Pulmonary artery endothelial cell (primary cell): ENCODE data around the gene TMEM131. TPM values are rescaled to one million over a fixed set of nuclear protein-coding genes. Genes with fewer than 3 reads are reported as not detected.
"Not testable (repeated sequence)": the region's sequence is repeated elsewhere in the genome, so short reads cannot be mapped to it uniquely, and the experiment has no call there.

Source experiments
- DNase-seq: peaks from one replicate; pipeline ENCODE4 v3.0.0-alpha.2; 2011; ENCODE audit warnings: low read depth, low spot score
- total RNA-seq: library from RNA; depleted of rRNA; stranded (reverse); fragments of >200 nt; gene quantifications from 2 replicates; pipeline ENCODE4 v1.2.3, GENCODE V29; 2014

Gene TMEM131
- total RNA-seq, 1 donor from 2014 or later, result 9.9 TPM

DNA sequence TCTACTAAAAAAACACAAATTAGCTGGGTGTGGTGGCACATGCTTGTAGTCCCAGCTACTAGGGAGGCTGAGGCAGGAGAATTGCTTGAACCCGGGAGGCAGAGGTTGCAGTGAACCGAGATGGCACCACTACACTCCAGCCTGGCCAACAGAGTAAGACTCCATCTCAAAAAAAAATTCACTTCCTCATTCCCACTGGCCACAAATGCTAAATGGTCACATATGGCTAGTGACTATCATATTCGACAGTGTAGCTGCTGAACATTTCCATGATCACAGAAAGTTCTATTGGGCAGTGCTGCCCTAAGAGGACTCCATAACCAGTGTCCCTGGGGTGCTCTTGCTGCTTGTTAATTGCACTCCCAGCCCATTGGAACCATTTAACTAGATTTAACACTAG, 26.3 kb upstream of the TMEM131 start:
- DNase-seq, result not testable (repeated sequence)

DNA sequence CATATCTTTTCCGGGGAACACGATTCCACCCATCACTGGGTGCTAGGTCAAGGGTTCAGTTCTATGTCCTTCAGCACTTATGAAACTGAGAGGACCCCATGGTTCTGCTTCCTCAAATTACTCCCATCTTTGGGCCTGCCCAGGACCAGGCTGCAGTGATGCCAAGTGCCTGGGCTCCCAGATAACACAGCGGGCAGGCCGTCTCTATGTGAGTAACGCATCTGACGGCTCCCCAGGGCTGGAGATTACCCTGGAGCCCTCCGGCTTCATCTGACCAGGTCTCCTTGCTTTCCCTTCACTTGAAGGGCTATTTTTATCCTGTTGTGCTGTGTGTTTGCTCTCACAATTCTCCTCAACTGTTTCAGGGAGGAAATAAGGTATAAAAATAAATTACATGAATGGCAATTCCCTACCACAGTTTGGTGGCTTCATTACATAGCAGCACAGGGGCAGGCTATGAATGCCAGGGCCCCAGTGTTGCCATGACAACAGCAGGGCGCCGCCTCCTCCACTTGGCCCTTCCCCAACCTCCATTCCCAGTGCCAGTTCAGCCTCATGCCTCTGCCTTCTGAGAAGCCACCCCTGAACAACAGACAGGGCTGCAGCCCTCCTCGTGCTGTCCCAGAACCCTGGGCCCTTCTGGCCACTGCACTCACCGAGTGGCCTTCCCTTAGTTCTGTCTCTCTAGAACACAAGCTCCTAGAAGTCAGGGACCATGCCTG, 25.4 kb upstream of the TMEM131 start:
- no peak for DNase-seq

DNA sequence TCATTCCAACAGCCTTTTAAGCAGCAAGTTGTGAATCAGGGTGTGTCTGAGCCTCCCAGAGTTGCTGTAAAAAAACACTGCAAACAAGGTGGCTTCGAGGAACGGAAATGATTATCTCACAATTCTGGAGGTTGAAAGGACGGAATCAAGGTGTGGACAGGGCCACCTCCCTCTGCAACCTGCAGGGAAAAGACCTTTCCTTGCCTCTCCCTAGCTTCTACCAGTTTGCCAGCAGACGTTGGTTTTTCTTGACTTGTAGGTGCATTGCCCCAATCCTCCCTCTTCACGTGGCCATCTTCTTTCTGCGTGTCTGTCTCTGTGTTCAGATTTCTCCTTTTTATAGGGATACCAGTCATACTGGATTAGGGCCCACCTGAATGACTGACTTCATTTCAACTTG, 24.8 kb upstream of the TMEM131 start:
- DNase-seq, result no peak

DNA sequence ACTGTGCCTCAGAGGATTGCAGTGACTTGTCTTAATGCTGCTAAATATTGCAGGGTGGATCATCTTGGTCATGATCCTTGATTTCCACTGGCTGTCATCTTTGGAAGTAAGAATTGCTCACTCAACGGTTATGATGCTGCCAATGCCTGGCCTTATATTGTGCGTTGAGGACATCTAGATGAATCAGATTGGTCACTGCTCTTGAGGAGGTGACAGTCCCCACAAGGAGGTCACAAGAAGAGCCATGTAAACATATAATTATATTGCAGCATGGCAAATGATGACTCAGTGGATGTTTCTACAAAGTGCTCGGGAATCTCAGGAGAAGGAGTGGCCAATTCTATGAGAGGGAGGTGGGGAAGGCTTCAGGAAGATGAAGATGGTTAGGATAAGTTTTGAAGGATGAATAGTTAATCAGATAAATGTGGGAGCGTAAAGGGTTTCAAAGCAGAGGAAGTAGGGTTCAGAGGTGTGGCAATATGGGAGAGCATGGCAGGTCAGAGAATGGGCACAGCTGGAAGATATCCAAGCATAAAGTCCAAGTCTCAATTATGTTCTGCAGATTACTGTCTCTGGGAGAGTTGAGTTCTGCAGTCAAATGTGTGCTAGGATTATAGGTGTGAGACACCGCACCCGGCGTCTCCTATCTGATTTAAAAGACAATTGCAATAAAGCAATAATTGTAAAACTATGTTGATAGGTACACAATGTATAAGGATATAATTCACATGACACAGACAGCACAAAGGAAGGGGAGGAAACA, 21.3 kb upstream of the TMEM131 start:
- DNase-seq, result no peak

DNA sequence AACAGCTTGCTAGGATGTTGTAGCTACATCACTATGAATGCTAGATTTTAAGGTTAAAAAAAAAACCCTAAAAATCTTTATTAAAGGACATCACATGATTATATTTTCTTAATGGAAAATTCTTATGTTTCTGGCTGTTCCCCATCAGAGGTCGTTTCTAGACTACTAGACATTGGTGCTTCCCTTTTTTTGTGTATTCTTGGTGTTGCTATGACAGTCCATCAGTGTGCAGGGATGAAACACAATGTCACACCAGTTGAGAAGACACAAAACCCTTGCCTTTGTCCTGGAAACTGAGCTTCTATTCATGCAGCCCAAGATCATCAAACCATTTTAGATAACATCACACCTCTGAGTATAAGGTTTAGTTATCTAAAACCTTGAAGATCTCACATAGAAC, 19.9 kb upstream of the TMEM131 start:
- no peak for DNase-seq

DNA sequence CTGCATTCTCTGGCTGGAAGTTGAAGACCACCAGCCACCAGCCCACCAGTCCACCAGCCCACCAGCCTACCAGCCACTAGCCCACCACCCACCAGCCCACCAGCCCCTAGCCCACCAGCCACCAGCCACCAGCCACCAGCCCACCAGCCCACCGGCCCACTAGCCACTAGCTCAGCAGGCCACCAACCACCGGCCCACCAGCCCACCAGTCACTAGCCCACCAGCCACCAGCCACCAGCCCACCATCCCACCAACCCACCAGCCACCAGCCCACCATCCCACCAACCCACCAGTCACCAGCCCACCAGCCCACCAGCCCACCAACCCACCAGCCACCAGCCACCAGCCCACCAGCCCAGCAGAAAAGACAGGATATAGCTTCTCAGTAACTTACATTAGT, 18.6 kb upstream of the TMEM131 start:
- DNase-seq, result no peak

DNA sequence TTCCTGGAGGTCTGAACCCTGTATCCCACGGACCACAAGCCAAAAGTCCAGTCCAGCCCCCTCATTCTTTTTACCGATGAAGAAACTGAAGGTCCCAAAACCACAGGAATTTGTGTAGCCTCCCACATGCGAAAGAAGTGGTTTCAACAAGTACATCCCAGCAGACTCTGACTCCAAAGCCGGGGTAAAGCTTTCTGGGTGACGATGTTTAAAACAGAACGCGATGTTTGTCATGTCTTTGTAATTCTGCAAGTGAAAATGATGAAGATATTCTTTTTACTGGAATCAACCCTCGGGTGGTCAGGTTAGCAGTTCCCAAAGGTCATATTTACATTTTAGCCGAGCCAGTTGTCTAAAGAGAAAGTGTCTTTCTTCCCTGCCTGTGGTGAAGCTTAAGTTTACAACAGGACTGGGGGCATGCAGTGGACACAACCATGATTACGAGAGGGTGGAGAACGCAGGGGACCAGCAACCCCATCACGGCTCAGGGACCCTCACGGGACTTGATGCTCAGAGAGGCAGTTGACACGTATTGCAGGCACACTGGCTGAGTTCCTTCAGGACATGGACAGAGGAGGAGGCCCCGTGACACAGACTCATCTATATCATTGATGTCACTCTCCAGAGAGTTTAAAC, 17.8 kb upstream of the TMEM131 start:
- DNase-seq, result no peak

DNA sequence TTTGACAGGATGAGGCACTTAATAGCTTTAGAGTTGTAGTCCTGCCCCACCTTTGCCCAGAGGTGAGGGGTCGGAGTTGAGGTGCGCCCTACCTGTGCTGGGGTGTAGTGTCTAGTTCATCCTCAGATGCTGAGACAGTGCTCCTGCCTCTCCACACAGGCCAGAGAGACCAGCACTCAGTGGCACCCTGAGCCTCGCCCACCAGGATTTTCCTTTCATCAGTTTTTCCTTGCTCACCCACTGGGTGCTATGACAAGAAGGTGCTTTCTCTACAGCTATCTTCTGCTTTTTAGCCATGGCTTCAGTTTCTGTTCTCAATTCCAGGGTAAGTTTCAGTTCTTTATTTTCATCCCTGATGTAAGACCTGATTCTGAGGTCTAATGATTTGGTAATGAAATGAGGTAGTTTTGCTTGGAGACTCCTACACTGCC, 16.8 kb upstream of the TMEM131 start:
- DNase-seq, result no peak

DNA sequence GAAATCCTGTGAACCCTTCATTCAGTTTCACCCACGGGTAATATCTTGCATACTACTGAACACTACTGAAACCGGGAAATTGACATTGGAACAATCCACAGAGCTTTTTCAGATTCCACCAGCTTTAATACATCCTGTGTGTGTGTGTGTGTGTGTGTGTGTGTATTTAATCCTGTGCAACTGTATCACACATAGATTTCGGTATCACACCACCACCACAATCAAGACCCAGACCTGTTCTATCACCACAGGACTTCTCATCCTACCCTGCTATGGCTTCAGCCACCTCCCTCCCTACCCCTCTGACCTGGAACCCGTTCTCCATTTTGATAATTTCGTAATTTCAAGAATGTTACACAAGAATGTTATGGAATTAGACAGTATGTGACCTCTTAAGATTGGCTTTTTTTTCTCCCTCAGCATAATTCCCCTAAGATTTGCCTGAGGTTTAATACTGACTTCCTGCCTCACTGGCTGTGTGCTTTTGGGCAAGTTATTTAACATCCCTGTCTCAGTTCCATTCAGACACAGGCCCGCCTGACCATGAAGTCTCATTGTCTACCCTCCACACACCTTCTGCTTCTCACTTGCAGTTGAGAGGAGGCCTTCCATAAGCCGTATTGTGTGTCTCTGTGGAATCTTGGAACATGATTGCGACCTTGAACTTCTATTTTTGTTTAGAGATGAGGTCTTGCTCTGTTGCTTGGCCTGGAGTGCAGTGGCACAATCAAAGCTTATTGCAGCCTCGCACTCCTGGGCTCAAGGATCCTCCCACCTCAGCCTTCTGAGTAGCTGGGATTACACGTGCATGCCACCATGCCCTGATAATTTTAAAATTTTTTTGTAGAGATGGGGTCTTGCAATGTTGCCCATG, 14.4 kb upstream of the TMEM131 start:
- no peak for DNase-seq

DNA sequence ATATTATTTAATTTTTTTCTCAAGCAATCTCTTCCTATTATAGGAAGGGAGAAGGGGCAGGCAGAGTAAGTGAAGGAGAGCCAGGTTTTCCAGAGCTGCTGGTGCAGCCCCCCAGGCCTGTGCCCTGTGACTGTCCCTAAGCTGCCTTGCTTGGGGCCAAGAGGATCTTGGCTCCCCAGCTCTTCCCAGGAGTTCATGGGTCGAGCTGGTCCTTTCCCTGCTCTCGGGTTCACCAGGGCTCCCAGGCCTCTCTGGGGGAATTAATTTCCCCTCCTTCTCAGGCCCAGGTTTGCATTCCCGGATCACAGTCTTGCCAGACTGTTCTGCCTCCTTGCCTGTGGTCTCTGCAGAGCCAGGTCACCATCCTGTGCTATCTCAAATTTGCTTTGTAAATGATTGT, 12.7 kb upstream of the TMEM131 start:
- DNase-seq, result no peak

DNA sequence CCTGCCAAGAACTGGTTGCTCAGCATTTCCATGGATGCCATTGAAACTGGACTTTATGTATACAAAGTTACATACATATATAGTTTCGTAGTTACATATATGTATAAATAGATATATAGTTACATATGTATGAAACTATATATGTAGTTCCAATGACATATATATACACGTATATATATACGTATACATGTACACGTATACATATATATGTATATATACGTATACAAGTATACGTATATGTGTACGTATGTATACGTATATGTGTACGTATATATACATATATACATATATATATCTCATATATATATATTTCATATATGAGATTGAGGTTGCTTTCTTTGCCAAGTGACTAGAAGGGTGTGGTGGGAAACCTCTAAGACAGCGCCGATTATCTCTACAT, 10.6 kb upstream of the TMEM131 start:
- no peak for DNase-seq

DNA sequence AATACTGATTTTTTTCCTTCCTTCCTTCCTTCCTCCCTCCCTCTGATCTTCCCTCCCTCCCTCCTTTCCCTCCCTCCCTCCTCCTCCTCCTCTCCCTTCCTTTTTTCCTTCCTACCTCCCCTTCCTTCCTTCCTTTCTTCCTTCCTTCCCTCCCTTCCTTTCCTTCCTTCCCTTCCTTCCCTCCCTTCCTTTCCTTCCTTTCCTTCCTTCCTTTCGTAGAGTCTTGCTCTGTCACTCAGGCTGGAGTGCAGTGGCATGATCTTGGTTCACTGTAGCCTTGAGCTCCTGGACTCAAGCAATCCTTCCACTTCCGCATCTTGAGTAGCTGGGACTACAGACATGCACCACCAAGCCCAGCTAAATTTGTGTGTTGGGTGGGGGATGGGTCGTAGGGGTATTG, 8.9 kb upstream of the TMEM131 start:
- DNase-seq, result no peak

DNA sequence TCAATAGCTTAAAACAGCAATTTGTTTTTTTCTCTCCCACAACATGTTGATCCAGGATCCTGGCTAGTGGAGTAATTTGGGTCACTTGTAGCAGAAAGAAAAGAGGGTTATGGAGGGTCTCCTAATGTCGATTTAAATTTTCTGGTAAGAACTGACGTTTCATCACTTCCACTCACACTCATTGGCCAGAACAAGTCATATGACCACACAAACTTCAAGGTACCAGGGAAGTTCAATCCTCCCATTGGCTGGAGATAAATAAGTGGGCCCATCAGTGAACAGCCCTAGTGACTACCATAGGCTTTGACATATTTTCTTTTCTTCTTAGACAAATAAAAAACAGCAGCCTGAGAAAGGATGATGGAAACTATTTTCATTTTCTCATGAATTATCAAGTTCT, 8.3 kb upstream of the TMEM131 start:
- DNase-seq, result no peak

DNA sequence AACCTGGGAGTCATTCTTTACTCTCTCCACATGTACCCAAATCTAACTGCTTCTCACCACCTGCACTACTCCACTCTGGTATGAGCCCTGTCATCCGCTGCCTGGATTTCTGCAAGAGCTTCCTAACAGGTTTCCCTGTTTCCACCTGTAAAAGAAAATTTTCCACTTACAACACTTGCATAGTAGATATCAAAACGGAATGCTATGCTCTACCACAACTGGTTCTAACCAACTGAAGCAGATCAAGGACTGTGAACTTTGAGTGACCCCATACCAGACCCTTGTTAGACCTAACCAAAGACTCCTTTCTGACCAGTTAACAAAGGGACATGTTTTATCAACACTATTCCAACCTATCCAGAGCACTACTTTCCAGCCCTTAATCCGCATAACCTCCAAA, 3.8 kb upstream of the TMEM131 start:
- DNase-seq, result no peak

DNA sequence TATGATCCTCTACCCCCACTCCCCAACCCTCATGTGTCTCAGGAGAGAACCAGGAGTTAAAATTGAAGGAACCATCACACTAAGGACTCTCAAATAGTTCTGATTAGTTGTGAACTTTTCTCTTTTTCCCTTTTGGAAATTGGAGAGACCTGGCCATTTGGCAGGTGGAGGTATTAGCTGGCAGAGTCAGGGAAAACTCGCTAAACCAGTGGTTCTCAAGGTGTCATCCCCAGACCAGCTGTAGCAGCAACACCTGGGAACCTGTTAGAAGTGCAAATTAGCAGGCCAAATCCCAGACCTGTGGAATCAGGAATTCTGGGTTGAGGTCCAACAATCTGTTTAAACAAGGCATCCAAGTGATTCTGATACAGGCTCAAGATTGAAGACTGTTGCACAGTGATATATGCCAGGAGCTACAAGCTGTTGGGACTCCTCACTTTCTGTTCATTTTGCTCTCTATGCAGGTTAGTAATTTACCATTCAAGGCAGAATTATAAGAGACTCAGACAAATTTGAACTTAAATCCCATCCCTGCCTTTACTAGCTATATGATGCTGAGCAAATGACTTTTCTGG, 2.8 kb upstream of the TMEM131 start:
- DNase-seq, result no peak

DNA sequence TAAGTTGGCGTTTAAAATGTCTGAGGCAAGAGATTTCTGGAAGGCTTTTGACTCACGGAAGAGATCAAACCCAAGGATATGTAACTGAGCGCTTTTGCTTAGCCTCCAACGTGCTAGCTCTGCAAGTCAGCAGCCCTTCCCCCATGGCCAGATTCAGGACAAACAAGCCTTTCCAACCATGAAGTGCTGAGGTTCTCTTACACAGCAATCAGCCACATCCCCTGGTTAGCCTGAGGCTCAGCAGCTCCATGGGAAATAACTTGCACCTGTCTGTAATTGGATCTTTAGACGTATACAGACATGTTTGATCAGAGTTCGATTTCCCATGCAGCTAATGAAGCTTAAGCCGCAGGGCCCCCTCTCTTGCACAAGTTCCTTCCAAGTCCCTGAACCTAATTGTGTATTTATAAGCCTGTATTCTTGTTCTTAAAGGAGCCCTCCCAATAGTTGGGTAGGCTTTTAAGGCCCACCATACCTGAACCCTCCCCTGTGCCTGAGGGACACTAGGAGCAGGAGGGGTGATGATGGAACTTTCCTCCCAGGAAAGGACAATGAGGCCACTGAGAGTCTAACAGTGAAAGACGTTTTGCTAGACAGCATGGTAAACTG, 2.1 kb upstream of the TMEM131 start:
- no peak for DNase-seq

DNA sequence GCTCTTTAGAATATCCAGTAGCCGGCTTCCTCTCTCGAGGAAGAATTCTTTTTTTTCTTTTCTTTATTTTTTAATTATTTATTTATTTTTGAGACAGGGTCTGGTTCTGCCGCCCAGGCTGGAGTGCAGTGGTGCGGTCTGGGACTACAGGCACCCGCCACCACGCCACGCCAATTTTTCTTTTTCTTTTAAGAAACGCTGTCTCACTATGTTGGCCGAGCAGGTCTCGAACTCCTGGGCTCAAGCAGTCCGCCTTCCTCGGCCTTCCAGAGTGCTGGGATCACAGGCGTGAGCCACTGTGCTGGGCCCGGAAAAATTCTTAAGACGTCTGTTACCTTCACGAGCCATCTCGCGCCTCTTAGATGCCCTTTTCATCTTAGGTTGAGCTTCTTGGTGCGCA, 931 bp upstream of the TMEM131 start:
- DNase-seq, result no peak

DNA sequence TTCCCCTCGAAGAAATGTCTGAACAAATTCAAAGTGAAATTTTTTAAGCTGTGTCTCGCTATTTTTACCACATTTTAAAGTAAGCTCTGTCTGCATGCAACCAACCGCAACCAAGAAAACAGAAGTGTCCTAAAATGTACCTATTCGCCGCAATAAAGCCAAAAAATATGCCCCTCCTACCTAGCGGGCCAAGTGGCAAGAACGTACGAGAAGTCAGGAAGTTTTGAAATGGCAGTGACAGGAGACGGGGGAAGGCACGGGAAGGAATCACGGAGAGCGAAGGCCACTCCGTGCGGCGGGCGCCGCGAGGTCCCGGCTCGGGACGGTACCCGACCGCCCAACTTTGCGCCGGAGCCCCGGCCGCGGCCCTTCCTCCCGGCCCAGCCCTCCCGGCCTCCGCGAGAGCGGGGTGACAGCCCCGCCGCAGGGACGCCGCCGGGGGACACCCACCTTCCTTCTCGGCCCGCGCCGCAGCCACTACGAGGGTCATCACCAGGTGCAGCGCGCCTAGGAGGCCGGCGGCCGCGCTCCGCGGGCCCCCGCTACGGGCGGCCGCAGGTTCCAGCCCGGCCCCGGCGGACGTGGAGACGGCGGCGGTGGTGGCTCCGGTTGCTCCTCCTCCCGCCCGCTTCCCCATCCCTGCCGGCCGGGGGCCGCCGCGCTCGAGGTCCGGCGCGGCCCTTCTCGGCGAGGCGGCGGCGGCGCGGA, 568 bp downstream of the TMEM131 start:
- no peak for DNase-seq

DNA sequence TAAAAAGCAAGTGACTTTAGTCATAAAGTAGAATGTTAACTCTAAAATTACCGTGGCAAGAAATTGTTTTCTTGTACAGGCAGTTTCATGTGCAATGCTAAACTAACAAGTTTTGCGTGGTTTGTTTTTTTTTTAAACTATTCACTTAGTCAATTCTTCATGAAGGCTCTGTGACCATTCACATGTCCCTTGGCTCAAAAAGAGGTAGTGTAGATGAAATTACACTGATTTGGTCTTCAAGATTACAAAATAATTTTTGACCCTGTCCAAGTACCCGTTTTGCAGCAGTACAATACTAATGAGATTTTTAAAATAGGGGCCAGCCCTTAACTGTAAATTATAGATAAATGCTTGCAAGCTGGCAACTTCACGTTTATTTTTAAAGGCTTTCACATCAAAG, 1.3 kb downstream of the TMEM131 start:
- DNase-seq, result no peak

DNA sequence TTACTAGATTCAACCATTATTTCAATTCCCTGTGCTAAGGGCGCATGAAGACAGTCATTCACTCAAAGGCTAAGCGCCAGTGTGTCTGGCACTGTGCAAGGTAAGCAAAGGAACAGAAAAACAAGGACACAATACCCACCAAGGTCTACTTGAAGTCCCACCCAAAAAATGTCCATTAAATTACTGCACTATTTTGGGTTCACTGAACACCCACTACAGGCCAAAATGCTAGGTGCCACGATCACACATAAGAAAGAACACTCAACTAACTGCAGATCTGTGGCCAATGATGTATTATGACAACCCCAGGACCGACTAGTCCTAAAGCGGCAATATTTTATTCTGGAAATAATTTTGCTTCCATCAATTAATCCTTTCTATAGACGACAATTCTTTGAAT, 1.8 kb downstream of the TMEM131 start:
- DNase-seq, result no peak
